ENCODE results near the gene FLYWCH2. TPM values are rescaled to one million over a fixed set of nuclear protein-coding genes. Genes with fewer than 3 reads are reported as not detected.

FLYWCH2 gene
- total and polyA plus RNA-seq, 2 of the 4 experiments (the other 2 are of a cell fraction) = 42.3 to 66.3 TPM

DNA sequence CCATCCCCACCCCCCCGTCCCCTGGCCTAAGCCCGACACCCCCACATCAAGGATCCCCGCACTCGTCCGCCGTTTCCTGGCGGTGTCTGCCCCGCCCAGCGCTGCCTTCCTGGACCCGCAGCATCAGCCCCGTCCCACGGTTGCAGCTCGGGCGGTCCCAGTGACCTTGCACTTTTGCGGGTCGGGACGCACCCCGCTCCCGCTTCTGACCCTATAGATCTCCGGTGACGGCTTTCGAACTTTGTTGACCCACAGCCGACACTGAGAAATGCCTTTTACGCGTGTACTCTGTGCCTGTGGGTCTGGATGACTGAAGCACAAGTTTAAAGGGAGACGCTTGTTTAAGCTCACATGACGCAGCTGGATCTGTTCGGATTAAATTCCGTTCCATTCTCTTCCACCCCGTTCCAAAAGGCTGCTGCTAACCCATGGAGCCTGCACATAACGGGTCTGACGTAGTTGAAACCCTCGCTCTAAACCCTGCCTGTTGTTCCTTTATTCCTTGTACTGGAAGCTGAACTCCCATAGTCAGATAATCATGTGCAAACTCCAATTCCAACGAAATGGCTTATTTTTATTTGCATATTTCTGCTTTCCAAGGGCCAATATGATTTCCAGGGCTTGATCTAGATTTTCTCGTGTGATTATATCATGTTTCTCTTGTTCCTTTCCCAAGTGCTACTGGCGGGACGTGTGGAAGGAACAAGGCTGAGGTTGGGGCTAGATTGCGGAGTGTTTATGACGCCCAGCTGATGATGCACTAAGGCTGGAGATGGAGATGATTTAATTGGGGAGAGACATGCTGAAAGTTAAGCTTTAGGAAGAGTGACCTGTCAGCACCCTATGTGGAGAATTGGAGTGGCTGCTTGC is 29.6 kb downstream of the FLYWCH2 start (continued):
- no peak for TF ChIP-seq RFX5 (IDR thresholded peaks at IDR 0.05; ENCODE audit: low read depth, low read length)
- no peak for TF ChIP-seq BHLHE40 (IDR thresholded peaks at IDR 0.05; ENCODE audit: low read depth, low read length)

DNA sequence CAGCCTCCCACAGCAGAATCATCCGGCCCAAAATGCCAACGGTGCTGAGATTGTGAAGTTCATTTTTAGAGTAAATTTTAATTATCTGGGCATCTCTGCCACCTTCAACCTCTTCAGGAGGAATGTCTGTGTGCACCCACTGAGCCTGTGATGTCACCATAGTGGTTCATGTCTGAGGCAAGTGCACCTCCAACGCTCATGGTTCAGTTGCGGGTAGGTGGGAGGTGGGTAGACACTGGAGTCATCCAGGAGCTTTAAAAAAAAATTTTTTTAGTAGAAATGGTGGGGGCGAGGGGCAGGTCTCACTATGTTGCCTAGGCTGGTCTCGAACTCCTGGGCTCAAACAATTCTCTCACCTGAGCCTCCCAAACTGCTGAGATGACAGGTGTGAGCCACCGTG is 30.6 kb downstream of the FLYWCH2 start:
- Histone ChIP-seq H4K5ac (ENCODE audit: low read depth, low read length) (no peak overlapping the region), H3K4me1 (ENCODE audit: control insufficient read depth, insufficient read depth, low read length) (peaks cover 6% of the 10 kb centered on the region), H4K91ac (ENCODE audit: insufficient read depth, low read depth, low read length) (no peak overlapping the region), H3K56ac (ENCODE audit: extremely low read depth, insufficient read depth, low read length) (no peak overlapping the region), H2BK5ac (ENCODE audit: low read depth, low read length, poor library complexity, severe bottlenecking) (no peak overlapping the region), H3K27ac (ENCODE audit: insufficient read depth, low read length) (no peak overlapping the region), H3K9me1 (ENCODE audit: insufficient read depth, low read length) (peaks cover 3% of the 10 kb centered on the region; the same call in 1 of the 2 replicates), H3K9me3 (ENCODE audit: control insufficient read depth, insufficient read depth, low read length) (no peaks in the 10 kb centered on the region), H2AK5ac (ENCODE audit: low read depth, low read length) (peak overlapping the region; percentile 31; the same call in 1 of the 2 replicates), H2AK9ac (replicated peaks; ENCODE audit: low read depth, low read length, poor library complexity) (no peak overlapping the region), H2BK120ac (ENCODE audit: low read depth, low read length) (no peak overlapping the region), H3K9ac (ENCODE audit: low read depth, low read length) (peak overlapping the region; percentile 4; the same call in 1 of the 2 replicates), H3K4ac (ENCODE audit: low read depth, low read length) (no peak overlapping the region), H2BK15ac (ENCODE audit: low read depth, low read length) (no peak overlapping the region), H3K18ac (ENCODE audit: low read depth, low read length) (no peak overlapping the region), H2BK20ac (ENCODE audit: low read depth, low read length) (no peak overlapping the region), H3K79me1 (ENCODE audit: low read depth in 1 of 2, low read length in 2 of 2) (peaks cover 8 to 38% of the 10 kb centered on the region in 2 experiments), H4K8ac (ENCODE audit: low read depth in 2 of 2, low read length in 2 of 2) (no peak overlapping the region), H3K36me3 (ENCODE audit: control insufficient read depth, insufficient read depth, low read length) (peaks cover 12% of the 10 kb centered on the region), H3K4me3 (ENCODE audit: insufficient read depth, low read depth, low read length) (no peak overlapping the region), H3K27me3 (ENCODE audit: control insufficient read depth, insufficient read depth, low read length) (no peaks in the 10 kb centered on the region), H3K14ac (replicated peaks; ENCODE audit: low read depth, low read length) (no peak overlapping the region), H3K4me2 (ENCODE audit: low read depth, low read length) (peak overlapping the region; percentile 81; the same call in 1 of the 2 replicates), H4K20me1 (ENCODE audit: insufficient read depth, low read length) (peaks cover 10% of the 10 kb centered on the region; the same call in 1 of the 2 replicates), H3K23ac (ENCODE audit: low read depth, low read length) (peak overlapping the region; percentile 24; the same call in 1 of the 2 replicates), H2AFZ (replicated peaks; ENCODE audit: low read length, poor library complexity) (no peak overlapping the region)
- ATAC-seq (ENCODE audit: low read depth) (no peak), DNase-seq (no peak)
- dilution Hi-C loops (cut with HindIII; ENCODE audit: low sequenced_read_pairs, unreplicated experiment) = no loop called here
- in situ Hi-C loops (cut with MboI; ENCODE audit: low sequenced_read_pairs) = loop anchor here (10.0 kb wide), 1 partner anchor 79 kb away; the partner anchor contains the start of gene ZG16B
- POLR2A ChIA-PET (ENCODE audit: unreplicated experiment) = no interaction called here
- BruUV-seq (replicated peaks) = no TSS peak
- CTCF ChIA-PET = interaction anchor here (0.6 kb wide), 1 partner anchor 13 kb away, joined by 3 read pairs; no protein-coding TSS in a partner anchor
- WGBS, 2 experiments (ENCODE audit: extremely low coverage in 2 of 2, insufficient read length in 1 of 2) = 100% methylated on average over 2 of the region's 7 CpGs; no CpG with 5 or more reads in 1 of the 2 experiments
- intact Hi-C loops (cut with micrococcal nuclease) = no loop called here
- no peak for TF ChIP-seq POLR2A (IDR thresholded peaks at IDR 0.05; ENCODE audit: low read depth, low read length)
- TF ChIP-seq RCOR1 (IDR thresholded peaks at IDR 0.05; ENCODE audit: insufficient replicate concordance, low read length) = no peak
- no peak for TF ChIP-seq MAZ (IDR thresholded peaks at IDR 0.05; ENCODE audit: borderline replicate concordance, low read depth, low read length)
- TF ChIP-seq NFE2L2 (IDR thresholded peaks at IDR 0.05; ENCODE audit: low read depth, low read length) = no peak
- TF ChIP-seq, protein P1, sequence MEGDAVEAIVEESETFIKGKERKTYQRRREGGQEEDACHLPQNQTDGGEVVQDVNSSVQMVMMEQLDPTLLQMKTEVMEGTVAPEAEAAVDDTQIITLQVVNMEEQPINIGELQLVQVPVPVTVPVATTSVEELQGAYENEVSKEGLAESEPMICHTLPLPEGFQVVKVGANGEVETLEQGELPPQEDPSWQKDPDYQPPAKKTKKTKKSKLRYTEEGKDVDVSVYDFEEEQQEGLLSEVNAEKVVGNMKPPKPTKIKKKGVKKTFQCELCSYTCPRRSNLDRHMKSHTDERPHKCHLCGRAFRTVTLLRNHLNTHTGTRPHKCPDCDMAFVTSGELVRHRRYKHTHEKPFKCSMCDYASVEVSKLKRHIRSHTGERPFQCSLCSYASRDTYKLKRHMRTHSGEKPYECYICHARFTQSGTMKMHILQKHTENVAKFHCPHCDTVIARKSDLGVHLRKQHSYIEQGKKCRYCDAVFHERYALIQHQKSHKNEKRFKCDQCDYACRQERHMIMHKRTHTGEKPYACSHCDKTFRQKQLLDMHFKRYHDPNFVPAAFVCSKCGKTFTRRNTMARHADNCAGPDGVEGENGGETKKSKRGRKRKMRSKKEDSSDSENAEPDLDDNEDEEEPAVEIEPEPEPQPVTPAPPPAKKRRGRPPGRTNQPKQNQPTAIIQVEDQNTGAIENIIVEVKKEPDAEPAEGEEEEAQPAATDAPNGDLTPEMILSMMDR (conservative IDR thresholded peaks at IDR 0.05; ENCODE audit: low read depth, low read length) = no peak
- TF ChIP-seq SMC3 (IDR thresholded peaks at IDR 0.05; ENCODE audit: low read depth, low read length) = no peak
- TF ChIP-seq MXI1 (IDR thresholded peaks at IDR 0.05; ENCODE audit: borderline replicate concordance, low read depth, low read length) = no peak
- TF ChIP-seq RFX5 (IDR thresholded peaks at IDR 0.05; ENCODE audit: low read depth, low read length) = no peak
- TF ChIP-seq CEBPB (IDR thresholded peaks at IDR 0.05; ENCODE audit: low read depth, low read length) = no peak
- TF ChIP-seq BHLHE40 (IDR thresholded peaks at IDR 0.05; ENCODE audit: low read depth, low read length) = no peak
- TF ChIP-seq, protein P2, sequence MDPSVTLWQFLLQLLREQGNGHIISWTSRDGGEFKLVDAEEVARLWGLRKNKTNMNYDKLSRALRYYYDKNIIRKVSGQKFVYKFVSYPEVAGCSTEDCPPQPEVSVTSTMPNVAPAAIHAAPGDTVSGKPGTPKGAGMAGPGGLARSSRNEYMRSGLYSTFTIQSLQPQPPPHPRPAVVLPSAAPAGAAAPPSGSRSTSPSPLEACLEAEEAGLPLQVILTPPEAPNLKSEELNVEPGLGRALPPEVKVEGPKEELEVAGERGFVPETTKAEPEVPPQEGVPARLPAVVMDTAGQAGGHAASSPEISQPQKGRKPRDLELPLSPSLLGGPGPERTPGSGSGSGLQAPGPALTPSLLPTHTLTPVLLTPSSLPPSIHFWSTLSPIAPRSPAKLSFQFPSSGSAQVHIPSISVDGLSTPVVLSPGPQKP (IDR thresholded peaks at IDR 0.05; ENCODE audit: borderline replicate concordance, low read depth, low read length) = no peak
- TF ChIP-seq FOS (IDR thresholded peaks at IDR 0.05; ENCODE audit: low read depth, low read length) = no peak
- no peak for TF ChIP-seq CHD1 (IDR thresholded peaks at IDR 0.05; ENCODE audit: low read depth, low read length)
